K562 (cell line): ENCODE data around the gene RABL3. TPM values are rescaled to one million over a fixed set of nuclear protein-coding genes. Genes with fewer than 3 reads are reported as not detected.
A peak's percentile ranks its signal among the peaks of the same experiment; 100 is the strongest.

Experiments
- ARID1B ChIP-seq: fragments of 450-650 bp; IDR thresholded peaks from 2 replicates; pipeline ENCODE4 v1.6.1; 2016; ENCODE audit warnings: antibody characterized with exemption, mild to moderate bottlenecking, inconsistent platforms
- ERF ChIP-seq: fragments of 450-650 bp; formaldehyde crosslinking; IDR thresholded peaks from 2 replicates; pipeline ENCODE4 v1.4.0; 2020; ENCODE audit warnings: mild to moderate bottlenecking, mixed read lengths
- ETV5 ChIP-seq: sonication (generic); formaldehyde crosslinking; IDR thresholded peaks from 2 replicates; pipeline ENCODE4 v1.4.0; 2020; ENCODE audit warnings: low read depth, mild to moderate bottlenecking, missing genetic modification reagents
- GMEB1 ChIP-seq: fragments of 250-450 bp; sonication (Bioruptor Pico); IDR thresholded peaks from 2 replicates; pipeline ENCODE4 v1.4.0; 2020; ENCODE audit warnings: mild to moderate bottlenecking
- GTF2E2 ChIP-seq: fragments of 200-800 bp; sonication (Bioruptor generic); IDR thresholded peaks from 2 replicates; pipeline ENCODE4 v1.6.1; 2016; ENCODE audit warnings: missing genetic modification characterization, missing compliant biosample characterization
- ILF3 ChIP-seq: fragments of 450-650 bp; IDR thresholded peaks from 2 replicates; pipeline ENCODE4 v1.6.1; 2018; ENCODE audit warnings: antibody characterized with exemption, mild to moderate bottlenecking, moderate library complexity, borderline replicate concordance
- ILK ChIP-seq: fragments of 450-650 bp; IDR thresholded peaks from 2 replicates; pipeline ENCODE4 v1.6.1; 2016; ENCODE audit warnings: missing genetic modification characterization, low read depth, mild to moderate bottlenecking, missing compliant biosample characterization, moderate library complexity, borderline replicate concordance
- LARP7 ChIP-seq: fragments of 450-650 bp; IDR thresholded peaks from 2 replicates; pipeline ENCODE4 v1.6.1; 2016
- PCBP2 ChIP-seq: fragments of 200-400 bp; formaldehyde crosslinking; IDR thresholded peaks from 2 replicates; pipeline ENCODE4 v1.6.1; 2018; ENCODE audit warnings: low read length, low read depth, mild to moderate bottlenecking, moderate library complexity; ENCODE audit not compliant: poor library complexity, severe bottlenecking
- PHF21A ChIP-seq: fragments of 450-650 bp; IDR thresholded peaks from 2 replicates; pipeline ENCODE4 v1.6.1; 2017; ENCODE audit warnings: low read depth, borderline replicate concordance
- RBBP5 ChIP-seq: fragments of 200-600 bp; sonication (generic); IDR thresholded peaks from 2 replicates; pipeline ENCODE4 v1.6.1; 2012; ENCODE audit warnings: borderline replicate concordance, mild to moderate bottlenecking, low read length, control low read depth, inconsistent platforms; ENCODE audit not compliant: insufficient read depth, poor library complexity, severe bottlenecking
- RBFOX2 ChIP-seq: fragments of 200-400 bp; formaldehyde crosslinking; IDR thresholded peaks from 2 replicates; pipeline ENCODE4 v1.6.1; 2017; ENCODE audit warnings: low read depth, mild to moderate bottlenecking, low read length, moderate library complexity
- SAFB2 ChIP-seq: fragments of 200-400 bp; formaldehyde crosslinking; IDR thresholded peaks from 2 replicates; pipeline ENCODE4 v1.6.1; 2018; ENCODE audit warnings: borderline replicate concordance, low read length, low read depth, moderate library complexity; ENCODE audit not compliant: severe bottlenecking
- SIN3A ChIP-seq, 2 experiments: fragments of 150-350 bp in 1 of 2; IDR thresholded peaks; 2 replicates each; pipeline ENCODE4 v1.6.1; 2011 to 2016; ENCODE audit warnings: borderline replicate concordance in 2 of 2, low read depth in 2 of 2, low read length in 2 of 2, mild to moderate bottlenecking in 2 of 2, moderate library complexity in 2 of 2; ENCODE audit not compliant: control insufficient read depth in 1 of 2
- SMAD4 ChIP-seq: fragments of 250-450 bp; sonication (Bioruptor Pico); conservative IDR thresholded peaks from 2 replicates; pipeline ENCODE4 v1.8.0; 2021; ENCODE audit warnings: inconsistent platforms, mild to moderate bottlenecking, moderate library complexity
- SPI1 ChIP-seq: IDR thresholded peaks from 2 replicates; pipeline ENCODE4 v1.6.1; 2011; ENCODE audit warnings: low read depth, low read length, control low read depth, borderline replicate concordance
- TSC22D4 ChIP-seq: fragments of 450-650 bp; IDR thresholded peaks from 2 replicates; pipeline ENCODE4 v1.6.1; 2016; ENCODE audit warnings: missing genetic modification characterization, missing biosample characterization, control low read depth
- UBTF ChIP-seq, 2 experiments: IDR thresholded peaks; 2 replicates each; pipeline ENCODE4 v1.6.1; 2012; ENCODE audit warnings: improper control_type of control experiment in 2 of 2, low read depth in 2 of 2, low read length in 2 of 2, borderline replicate concordance in 1 of 2
- ZNF175 ChIP-seq: fragments of 200-800 bp; sonication (Bioruptor generic); IDR thresholded peaks from 2 replicates; pipeline ENCODE4 v1.6.1; 2016; ENCODE audit warnings: low read depth, mild to moderate bottlenecking, missing genetic modification characterization, missing compliant biosample characterization
- ZNF76 ChIP-seq: fragments of 250-450 bp; sonication (Bioruptor Pico); IDR thresholded peaks from 2 replicates; pipeline ENCODE4 v1.4.0; 2020; ENCODE audit warnings: mild to moderate bottlenecking, moderate library complexity, borderline replicate concordance
- ZNF780A ChIP-seq: fragments of 250-450 bp; sonication (Bioruptor Pico); IDR thresholded peaks from 2 replicates; pipeline ENCODE4 v1.5.0; 2021; ENCODE audit warnings: mild to moderate bottlenecking
- polyA plus RNA-seq, 8 experiments: library from polyadenylated mRNA; depleted of rRNA in 4 of 8; stranded (reverse) in 5 of 8; unstranded in 3 of 8; fragments of >200 nt; fragmentation: Nextera tagmentation in 2 of 8; fragmentation: Illumina TruSeq in 1 of 8; extraction: Ambion mirVana in 2 of 8; extraction: Trizol in 1 of 8; gene quantifications; 2 replicates each; pipeline versions ENCODE4 v1.2.1 to v1.2.3, GENCODE V29; 2011 to 2014; ENCODE audit warnings: inconsistent platforms in 1 of 8, missing spikeins in 1 of 8
- total RNA-seq, 7 experiments: library from RNA; depleted of rRNA in 6 of 7; stranded (reverse); fragments of >200 nt in 6 of 7; fragmentation: Illumina TruSeq in 2 of 7; extraction: Trizol in 2 of 7; gene quantifications; 2 replicates each; pipeline versions ENCODE4 v1.2.1 to v1.2.3, GENCODE V29; 2011 to 2021; ENCODE audit warnings: low replicate concordance in 1 of 7
- TF ChIP-seq, protein P1 (sequence below): fragments of 450-650 bp; formaldehyde crosslinking; IDR thresholded peaks from 2 replicates; pipeline ENCODE4 v1.4.0; 2020; ENCODE audit warnings: mild to moderate bottlenecking, mixed read lengths

Gene RABL3
- total and polyA plus RNA-seq, 9 of the 15 experiments (the other 6 are each of a cell fraction or from before 2014, with no cell fraction given) = 6.5 to 30.7 (median 12.3) TPM

DNA sequence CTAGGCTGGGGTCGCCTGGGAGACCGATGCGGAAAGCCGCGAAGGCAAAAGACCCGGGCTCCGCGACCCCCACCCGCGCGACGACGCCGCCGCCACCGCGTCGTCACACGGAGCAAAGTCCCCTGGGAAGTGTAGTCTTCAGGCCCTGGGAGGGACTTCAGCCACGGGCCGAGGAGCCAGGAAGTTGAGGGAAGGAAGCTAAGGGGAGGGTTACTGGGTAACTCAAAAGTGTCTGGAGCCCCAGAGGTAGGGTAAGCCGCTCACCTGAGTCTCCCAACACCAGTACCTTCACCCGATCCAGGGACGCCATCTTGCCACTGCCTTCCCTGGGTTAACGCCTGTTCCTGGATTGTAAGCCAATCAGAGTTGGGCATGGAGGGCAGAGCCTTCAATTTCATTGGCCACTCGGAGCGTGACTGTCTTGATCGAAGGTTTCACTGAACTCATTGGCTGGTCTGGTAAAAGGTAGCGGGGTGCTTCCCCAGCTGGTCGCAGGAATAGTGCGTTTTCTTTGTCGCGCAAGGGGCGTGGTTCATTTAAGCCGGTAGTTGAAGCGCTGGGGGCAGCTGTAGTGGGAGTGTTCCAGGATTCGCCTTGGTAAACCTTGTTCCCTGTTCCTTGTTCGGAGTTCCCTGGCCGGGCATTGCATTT, at the start of gene RABL3, which contains the start of gene GTF2E1 (continued):
- TF ChIP-seq ILK (tag) (no peak), PCBP2 (no peak), ETV5 (CRISPR knock-in tag) (no peak; the same call in 1 of the 2 replicates), ZNF175 (CRISPR knock-in tag) (no peak), SAFB2 (no peak), PHF21A (no peak), ERF (CRISPR knock-in tag) (no peak), ZNF780A (CRISPR knock-in tag) (no peak), TSC22D4 (no peak), ARID1B (no peak), ILF3 (no peak), LARP7 (no peak), SPI1 (peak; percentile 31; the same call in 1 of the 2 replicates), SMAD4 (CRISPR knock-in tag) (no peak), RBFOX2 (peak; percentile 91), GTF2E2 (peak; percentile 48; the same call in 1 of the 2 replicates), GMEB1 (CRISPR knock-in tag) (peak; percentile 88), SIN3A (IDR thresholded peaks at IDR 0.05; ENCODE audit: borderline replicate concordance in 2 of 2, control insufficient read depth in 1 of 2, low read depth in 2 of 2, low read length in 2 of 2) (peak; percentile 82 to 87; a peak in 3 of 4 replicates), UBTF (IDR thresholded peaks at IDR 0.05; ENCODE audit: borderline replicate concordance in 1 of 2, low read depth in 2 of 2, low read length in 2 of 2) (no peak), RBBP5 (peak; percentile 83), ZNF76 (CRISPR knock-in tag) (no peak)
- TF ChIP-seq, protein P1, sequence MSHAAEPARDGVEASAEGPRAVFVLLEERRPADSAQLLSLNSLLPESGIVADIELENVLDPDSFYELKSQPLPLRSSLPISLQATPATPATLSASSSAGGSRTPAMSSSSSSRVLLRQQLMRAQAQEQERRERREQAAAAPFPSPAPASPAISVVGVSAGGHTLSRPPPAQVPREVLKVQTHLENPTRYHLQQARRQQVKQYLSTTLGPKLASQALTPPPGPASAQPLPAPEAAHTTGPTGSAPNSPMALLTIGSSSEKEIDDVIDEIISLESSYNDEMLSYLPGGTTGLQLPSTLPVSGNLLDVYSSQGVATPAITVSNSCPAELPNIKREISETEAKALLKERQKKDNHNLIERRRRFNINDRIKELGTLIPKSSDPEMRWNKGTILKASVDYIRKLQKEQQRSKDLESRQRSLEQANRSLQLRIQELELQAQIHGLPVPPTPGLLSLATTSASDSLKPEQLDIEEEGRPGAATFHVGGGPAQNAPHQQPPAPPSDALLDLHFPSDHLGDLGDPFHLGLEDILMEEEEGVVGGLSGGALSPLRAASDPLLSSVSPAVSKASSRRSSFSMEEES (CRISPR knock-in tag) = no peak
